H1 (cell line): ENCODE measurements around the gene GPATCH4.
A peak's percentile ranks its signal among the peaks of the same experiment; 100 is the strongest.

Experiments
- ATF2 ChIP-seq: IDR thresholded peaks from 2 replicates; pipeline ENCODE4 v1.6.1; 2012; ENCODE audit warnings: low read length, inconsistent platforms
- CEBPB ChIP-seq: IDR thresholded peaks from 2 replicates; pipeline ENCODE4 v1.6.1; 2012; ENCODE audit warnings: low read depth, low read length
- EP300 ChIP-seq, 2 experiments: IDR thresholded peaks; 1 replicate in 1 of 2; 2 replicates in 1 of 2; pipeline ENCODE4 v1.6.1; 2011 to 2012; ENCODE audit warnings: low read depth in 2 of 2, low read length in 2 of 2, mild to moderate bottlenecking in 2 of 2, borderline replicate concordance in 1 of 2, inconsistent platforms in 1 of 2, moderate library complexity in 1 of 2
- EZH2 ChIP-seq: fragments of 200-600 bp; sonication (generic); IDR thresholded peaks from 2 replicates; pipeline ENCODE4 v1.7.1; 2012; ENCODE audit warnings: low read depth, mild to moderate bottlenecking, moderate library complexity, low read length, inconsistent platforms; ENCODE audit not compliant: severe bottlenecking
- JUN ChIP-seq: IDR thresholded peaks from 2 replicates; pipeline ENCODE4 v1.6.1; 2011; ENCODE audit warnings: low read depth, mild to moderate bottlenecking, improper control_type of control experiment, low read length
- MAFK ChIP-seq: IDR thresholded peaks from 2 replicates; pipeline ENCODE4 v1.6.1; 2012; ENCODE audit warnings: low read depth, mild to moderate bottlenecking, improper control_type of control experiment, low read length
- MAX ChIP-seq: IDR thresholded peaks from 2 replicates; pipeline ENCODE4 v1.6.1; 2012; ENCODE audit warnings: inconsistent platforms
- POLR2A ChIP-seq, 2 experiments: IDR thresholded peaks; 1 replicate in 1 of 2; 2 replicates in 1 of 2; pipeline ENCODE4 v1.6.1; 2011; ENCODE audit warnings: low read depth in 2 of 2, low read length in 2 of 2, mild to moderate bottlenecking in 2 of 2; ENCODE audit errors: control extremely low read depth in 1 of 2
- POLR2AphosphoS5 ChIP-seq: IDR thresholded peaks from 2 replicates; pipeline ENCODE4 v1.6.1; 2011; ENCODE audit warnings: low read depth, low read length
- SP1 ChIP-seq: IDR thresholded peaks from 2 replicates; pipeline ENCODE4 v1.6.1; 2011; ENCODE audit warnings: low read depth, low read length
- TAF1 ChIP-seq: IDR thresholded peaks from 2 replicates; pipeline ENCODE4 v1.6.1; 2011; ENCODE audit warnings: mild to moderate bottlenecking, low read depth, low read length
- TBP ChIP-seq: IDR thresholded peaks from 2 replicates; pipeline ENCODE4 v1.6.1; 2011; ENCODE audit warnings: low read depth, low read length, improper control_type of control experiment
- TF ChIP-seq, protein P1 (sequence below), 3 experiments: IDR thresholded peaks; 1 replicate in 2 of 3; 2 replicates in 1 of 3; pipeline versions ENCODE4 v1.5.1 to v1.6.1; 2011; ENCODE audit warnings: low read length in 3 of 3, mild to moderate bottlenecking in 3 of 3, inconsistent platforms in 2 of 3, low read depth in 1 of 3, moderate library complexity in 1 of 3; ENCODE audit not compliant: insufficient read depth in 1 of 3; ENCODE audit errors: control extremely low read depth in 1 of 3

DNA sequence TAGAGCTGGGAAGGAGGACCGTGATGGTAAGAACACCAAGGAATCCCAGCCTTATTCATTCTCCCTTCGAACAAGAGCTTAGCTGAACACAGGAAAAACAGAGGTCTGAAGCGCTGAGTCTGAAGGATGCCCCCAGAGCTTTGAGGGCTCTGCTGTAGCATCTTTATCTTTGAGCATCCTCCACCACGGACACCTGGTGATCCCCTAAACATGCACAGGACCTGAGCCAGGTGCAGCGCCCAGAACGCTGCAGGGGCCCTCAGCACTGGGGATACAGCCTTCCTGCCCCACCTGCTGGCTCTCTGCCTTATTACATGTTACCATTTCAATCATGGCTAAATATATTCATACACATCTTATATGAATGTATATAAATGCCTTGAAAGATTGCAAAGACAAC, 7.7 kb upstream of the GPATCH4 start:
- TF ChIP-seq, protein P1, sequence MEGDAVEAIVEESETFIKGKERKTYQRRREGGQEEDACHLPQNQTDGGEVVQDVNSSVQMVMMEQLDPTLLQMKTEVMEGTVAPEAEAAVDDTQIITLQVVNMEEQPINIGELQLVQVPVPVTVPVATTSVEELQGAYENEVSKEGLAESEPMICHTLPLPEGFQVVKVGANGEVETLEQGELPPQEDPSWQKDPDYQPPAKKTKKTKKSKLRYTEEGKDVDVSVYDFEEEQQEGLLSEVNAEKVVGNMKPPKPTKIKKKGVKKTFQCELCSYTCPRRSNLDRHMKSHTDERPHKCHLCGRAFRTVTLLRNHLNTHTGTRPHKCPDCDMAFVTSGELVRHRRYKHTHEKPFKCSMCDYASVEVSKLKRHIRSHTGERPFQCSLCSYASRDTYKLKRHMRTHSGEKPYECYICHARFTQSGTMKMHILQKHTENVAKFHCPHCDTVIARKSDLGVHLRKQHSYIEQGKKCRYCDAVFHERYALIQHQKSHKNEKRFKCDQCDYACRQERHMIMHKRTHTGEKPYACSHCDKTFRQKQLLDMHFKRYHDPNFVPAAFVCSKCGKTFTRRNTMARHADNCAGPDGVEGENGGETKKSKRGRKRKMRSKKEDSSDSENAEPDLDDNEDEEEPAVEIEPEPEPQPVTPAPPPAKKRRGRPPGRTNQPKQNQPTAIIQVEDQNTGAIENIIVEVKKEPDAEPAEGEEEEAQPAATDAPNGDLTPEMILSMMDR (IDR thresholded peaks at IDR 0.05; ENCODE audit: control extremely low read depth in 1 of 3, insufficient read depth in 1 of 3, low read depth in 1 of 3, low read length in 3 of 3): peak; percentile 65 to 71 (median 69)
- no peak for TF ChIP-seq POLR2A (IDR thresholded peaks at IDR 0.05; ENCODE audit: control extremely low read depth in 1 of 2, low read depth in 2 of 2, low read length in 2 of 2)
- TF ChIP-seq POLR2AphosphoS5: no peak
- TF ChIP-seq TBP: no peak
- no peak for TF ChIP-seq MAFK
- no peak for TF ChIP-seq EP300 (IDR thresholded peaks at IDR 0.05; ENCODE audit: borderline replicate concordance in 1 of 2, low read depth in 2 of 2, low read length in 2 of 2)
- TF ChIP-seq JUN: no peak
- TF ChIP-seq ATF2: no peak
- no peak for TF ChIP-seq SP1
- TF ChIP-seq CEBPB: no peak
- no peak for TF ChIP-seq EZH2
- TF ChIP-seq MAX: no peak
- no peak for TF ChIP-seq TAF1
